Measurements from ENCODE around the gene NGEF.

DNA sequence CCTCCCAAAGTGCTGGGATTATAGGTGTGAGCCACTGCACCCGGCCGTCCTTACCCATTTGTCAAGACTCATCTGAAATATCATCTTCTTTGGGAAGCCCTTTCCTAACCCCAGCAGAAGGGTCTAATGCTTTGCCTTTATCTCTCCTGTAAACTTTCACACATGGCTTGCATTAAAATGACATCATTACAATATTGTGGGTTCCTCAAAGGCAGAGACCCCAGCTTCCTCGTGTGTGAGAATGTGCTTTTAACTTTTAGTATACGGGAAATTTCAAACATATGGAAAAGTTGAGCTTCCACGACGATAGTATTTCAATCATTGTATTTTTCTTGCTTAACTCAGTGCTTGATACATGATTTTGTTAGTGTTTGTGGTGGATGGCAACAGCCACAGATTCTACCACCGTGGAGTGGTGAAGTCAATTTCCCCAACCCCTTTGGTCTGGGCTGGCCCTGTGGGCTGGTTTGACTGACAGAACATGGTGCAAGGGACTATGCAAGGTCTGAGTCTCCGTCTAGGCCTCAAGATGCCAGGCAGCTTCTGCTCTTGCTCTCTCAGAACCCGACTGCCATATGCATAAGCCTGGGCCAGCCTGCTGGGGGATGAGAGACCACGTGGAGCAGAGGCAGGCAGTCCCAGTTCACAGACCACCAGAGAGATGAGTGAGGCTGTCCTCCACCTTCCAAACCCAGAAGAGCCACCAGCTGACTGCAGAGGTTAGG lies 39.9 kb downstream of the NGEF start:
- TF ChIP-seq TSC22D4 (tag; IDR thresholded peaks at IDR 0.05), result no peak
- no peak for TF ChIP-seq SMARCA4 (IDR thresholded peaks at IDR 0.05)

Data from K562 (cell line).